ENCODE results near the gene PEAK1. TPM values are rescaled to one million over a fixed set of nuclear protein-coding genes. Genes with fewer than 3 reads are reported as not detected.
A peak's percentile ranks its signal among the peaks of the same experiment; 100 is the strongest.
"Not testable (repeated sequence)": the region's sequence is repeated elsewhere in the genome, so short reads cannot be mapped to it uniquely, and the experiment has no call there.

PEAK1 gene
- total RNA-seq, 2 experiments from 2014 or later = 9.2 to 11.0 TPM

GRCh38 chr15:77162872-77163633 lies 256.9 kb downstream of the PEAK1 start:
- peak in 2 of 14 experiments; percentile 14 to 32 for DNase-seq
- TF ChIP-seq, protein P1, sequence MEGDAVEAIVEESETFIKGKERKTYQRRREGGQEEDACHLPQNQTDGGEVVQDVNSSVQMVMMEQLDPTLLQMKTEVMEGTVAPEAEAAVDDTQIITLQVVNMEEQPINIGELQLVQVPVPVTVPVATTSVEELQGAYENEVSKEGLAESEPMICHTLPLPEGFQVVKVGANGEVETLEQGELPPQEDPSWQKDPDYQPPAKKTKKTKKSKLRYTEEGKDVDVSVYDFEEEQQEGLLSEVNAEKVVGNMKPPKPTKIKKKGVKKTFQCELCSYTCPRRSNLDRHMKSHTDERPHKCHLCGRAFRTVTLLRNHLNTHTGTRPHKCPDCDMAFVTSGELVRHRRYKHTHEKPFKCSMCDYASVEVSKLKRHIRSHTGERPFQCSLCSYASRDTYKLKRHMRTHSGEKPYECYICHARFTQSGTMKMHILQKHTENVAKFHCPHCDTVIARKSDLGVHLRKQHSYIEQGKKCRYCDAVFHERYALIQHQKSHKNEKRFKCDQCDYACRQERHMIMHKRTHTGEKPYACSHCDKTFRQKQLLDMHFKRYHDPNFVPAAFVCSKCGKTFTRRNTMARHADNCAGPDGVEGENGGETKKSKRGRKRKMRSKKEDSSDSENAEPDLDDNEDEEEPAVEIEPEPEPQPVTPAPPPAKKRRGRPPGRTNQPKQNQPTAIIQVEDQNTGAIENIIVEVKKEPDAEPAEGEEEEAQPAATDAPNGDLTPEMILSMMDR (IDR thresholded peaks at IDR 0.05) = no peak
- no peak for ATAC-seq (ENCODE audit: poor library complexity)
- Histone ChIP-seq H3K4me1 (ENCODE audit: insufficient read depth, low read length) (peaks cover 7% of the 10 kb centered on the region), H3K27ac (ENCODE audit: low read depth in 1 of 2, low read length in 2 of 2) (no peak overlapping the region), H3K4me3 (ENCODE audit: low read length) (no peak overlapping the region), H3K36me3 (ENCODE audit: insufficient read depth, low read length) (no peaks in the 10 kb centered on the region), H3K9me3 (ENCODE audit: control insufficient read depth in 1 of 2, insufficient read depth in 1 of 2, low read length in 2 of 2) (no peaks in the 10 kb centered on the region), H3K27me3 (ENCODE audit: control insufficient read depth in 1 of 2, insufficient read depth in 2 of 2, low read length in 2 of 2) (no peaks in the 10 kb centered on the region)
- H3K36me3 Mint-ChIP-seq (ENCODE audit: low read depth) = no peaks in the 10 kb centered on the region
- peak overlapping the region; percentile 11 for H3K4me3 Mint-ChIP-seq
- no peaks in the 10 kb centered on the region for H3K27me3 Mint-ChIP-seq
- H3K4me1 Mint-ChIP-seq (ENCODE audit: low read depth) = peaks cover 45% of the 10 kb centered on the region
- no peaks in the 10 kb centered on the region for H3K9me3 Mint-ChIP-seq
- no peak overlapping the region for H3K27ac Mint-ChIP-seq
- intact Hi-C loops (cut with DNase I, micrococcal nuclease) = no loop called here
- POLR2A ChIA-PET = no interaction called here
- CTCF ChIA-PET = no interaction called here

- H3K36me3 ChIP-seq (ENCODE audit: insufficient read depth, low read length) = no peaks in the 10 kb centered on the region
- peaks cover 45% of the 10 kb centered on the region for H3K4me1 Mint-ChIP-seq (ENCODE audit: low read depth)
Observed at GRCh38 chr15:77160562-77161478, 259.1 kb downstream of the PEAK1 start.

DNA sequence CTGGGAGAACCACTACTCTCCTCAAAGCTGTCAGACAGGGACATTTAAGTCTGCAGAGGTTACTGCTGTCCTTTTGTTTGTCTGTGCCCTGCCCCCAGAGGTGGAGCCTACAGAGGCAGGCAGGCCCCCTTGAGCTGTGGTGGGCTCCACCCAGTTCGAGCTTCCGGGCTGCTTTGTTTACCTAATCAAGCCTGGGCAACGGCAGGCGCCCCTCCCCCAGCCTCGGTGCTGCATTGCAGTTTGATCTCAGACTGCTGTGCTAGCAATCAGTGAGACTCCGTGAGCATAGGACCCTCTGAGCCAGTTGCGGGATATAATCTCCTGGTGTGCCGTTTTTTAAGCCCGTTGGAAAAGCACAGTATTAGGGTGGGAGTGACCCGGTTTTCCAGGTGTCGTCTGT lies 263.9 kb downstream of the PEAK1 start:
- intact Hi-C loops (cut with DNase I, micrococcal nuclease); H3K36me3 Mint-ChIP-seq (ENCODE audit: low read depth); H3K27me3 ChIP-seq (ENCODE audit: control insufficient read depth in 1 of 2, insufficient read depth in 2 of 2, low read length in 2 of 2); CTCF ChIA-PET; H3K9me3 Mint-ChIP-seq; H3K27me3 Mint-ChIP-seq; H3K27ac Mint-ChIP-seq; H3K36me3 ChIP-seq (ENCODE audit: insufficient read depth, low read length); H3K4me3 Mint-ChIP-seq; H3K4me3 ChIP-seq (ENCODE audit: low read length); H3K4me1 ChIP-seq (ENCODE audit: insufficient read depth, low read length); H3K9me3 ChIP-seq (ENCODE audit: control insufficient read depth in 1 of 2, insufficient read depth in 1 of 2, low read length in 2 of 2); H3K27ac ChIP-seq (ENCODE audit: low read depth in 1 of 2, low read length in 2 of 2); ATAC-seq (ENCODE audit: poor library complexity): not testable (repeated sequence)
- POLR2A ChIA-PET = interaction anchor here (1.0 kb wide), 1 partner anchor 161 kb away, joined by 3 read pairs; the partner anchor contains the start of gene PSTPIP1
- peak in 5 of 14 experiments; percentile 1 to 46 (median 15) for DNase-seq
- peaks cover 17% of the 10 kb centered on the region for H3K4me1 Mint-ChIP-seq (ENCODE audit: low read depth)

More at GRCh38 chr15:77160562-77161478, 259.1 kb downstream of the PEAK1 start:
- DNase-seq (peak in 4 of 14 experiments; percentile 19 to 31 (median 26)), ATAC-seq (ENCODE audit: poor library complexity) (peak; percentile 65)
- H3K9me3 ChIP-seq (ENCODE audit: control insufficient read depth in 1 of 2, insufficient read depth in 1 of 2, low read length in 2 of 2) = no peaks in the 10 kb centered on the region
- H3K27me3 Mint-ChIP-seq = no peaks in the 10 kb centered on the region
- no peaks in the 10 kb centered on the region for H3K9me3 Mint-ChIP-seq
- CTCF ChIA-PET = no interaction called here
- H3K27ac Mint-ChIP-seq = peak overlapping the region; percentile 72
- H3K27me3 ChIP-seq (ENCODE audit: control insufficient read depth in 1 of 2, insufficient read depth in 2 of 2, low read length in 2 of 2) = no peaks in the 10 kb centered on the region
- H3K36me3 Mint-ChIP-seq (ENCODE audit: low read depth) = no peaks in the 10 kb centered on the region
- TF ChIP-seq, protein P1 (IDR thresholded peaks at IDR 0.05) = no peak
- H3K27ac ChIP-seq (ENCODE audit: low read depth in 1 of 2, low read length in 2 of 2) = peak overlapping the region in 1 of 2 donors; percentile 10
- peaks cover 7% of the 10 kb centered on the region for H3K4me1 ChIP-seq (ENCODE audit: insufficient read depth, low read length)
- H3K4me3 Mint-ChIP-seq = peak overlapping the region; percentile 51
- POLR2A ChIA-PET = interaction anchor here (0.9 to 1.6 kb wide), 6 partner anchors 18 to 260 kb away, joined by 3 to 6 read pairs (median 3); partner anchors contain the start of gene HMG20A
- H3K4me3 ChIP-seq (ENCODE audit: low read length) = no peak overlapping the region
- intact Hi-C loops (cut with DNase I, micrococcal nuclease) = no loop called here

Data from CD4-positive, alpha-beta T cell (primary cell).